ENCODE data around the gene SEMA3D.

Gene SEMA3D

GRCh38 chr7:85081392-85081791 is 105.5 kb downstream of the SEMA3D start:
- no peak for DNase-seq (ENCODE audit: low spot score)

GRCh38 chr7:85079434-85079833 is 107.4 kb downstream of the SEMA3D start:
- DNase-seq (ENCODE audit: low spot score) (no peak), FAIRE-seq (no peak)

More at GRCh38 chr7:85081392-85081791, 105.5 kb downstream of the SEMA3D start:
- FAIRE-seq, result no peak

GRCh38 chr7:85078181-85078580 is 108.7 kb downstream of the SEMA3D start:
- no peak for FAIRE-seq
- DNase-seq (ENCODE audit: low spot score), result no peak

- DNase-seq (ENCODE audit: low spot score) (no peak), FAIRE-seq (no peak)
Observed at GRCh38 chr7:85075864-85076263, 111.0 kb downstream of the SEMA3D start.

GRCh38 chr7:85074992-85075391 is 111.9 kb downstream of the SEMA3D start:
- FAIRE-seq (no peak), DNase-seq (ENCODE audit: low spot score) (no peak)

- FAIRE-seq, result no peak
- no peak for DNase-seq (ENCODE audit: low spot score)
Observed at GRCh38 chr7:85074016-85074415, 112.8 kb downstream of the SEMA3D start.

- DNase-seq (ENCODE audit: low spot score) (no peak), FAIRE-seq (no peak)
Observed at GRCh38 chr7:85070967-85071628, 115.8 kb downstream of the SEMA3D start.

- FAIRE-seq (no peak), DNase-seq (ENCODE audit: low spot score) (no peak)
Observed at GRCh38 chr7:85068799-85069198, 118.1 kb downstream of the SEMA3D start.

GRCh38 chr7:85067371-85067770 is 119.5 kb downstream of the SEMA3D start:
- DNase-seq (ENCODE audit: low spot score) (no peak), FAIRE-seq (no peak)

GRCh38 chr7:85065888-85066485 is 120.9 kb downstream of the SEMA3D start:
- no peak for DNase-seq (ENCODE audit: low spot score)

GRCh38 chr7:85065306-85065705 is 121.5 kb downstream of the SEMA3D start:
- no peak for FAIRE-seq

More at GRCh38 chr7:85065888-85066485, 120.9 kb downstream of the SEMA3D start:
- FAIRE-seq, result no peak

GRCh38 chr7:85062651-85063050 is 124.2 kb downstream of the SEMA3D start:
- FAIRE-seq, result no peak

More at GRCh38 chr7:85065306-85065705, 121.5 kb downstream of the SEMA3D start:
- DNase-seq (ENCODE audit: low spot score), result no peak

GRCh38 chr7:85061456-85061855 is 125.4 kb downstream of the SEMA3D start:
- FAIRE-seq (no peak), DNase-seq (ENCODE audit: low spot score) (no peak)

More at GRCh38 chr7:85062651-85063050, 124.2 kb downstream of the SEMA3D start:
- no peak for DNase-seq (ENCODE audit: low spot score)

- no peak for FAIRE-seq
- no peak for DNase-seq (ENCODE audit: low spot score)
Observed at GRCh38 chr7:85060696-85061095, 126.2 kb downstream of the SEMA3D start.

- FAIRE-seq, result no peak
- no peak for DNase-seq (ENCODE audit: low spot score)
Observed at GRCh38 chr7:85055906-85056305, 130.9 kb downstream of the SEMA3D start.

GRCh38 chr7:85055196-85055595 is 131.7 kb downstream of the SEMA3D start:
- DNase-seq (ENCODE audit: low spot score) (no peak), FAIRE-seq (no peak)

GRCh38 chr7:85054306-85054705 is 132.6 kb downstream of the SEMA3D start:
- no peak for FAIRE-seq
- no peak for DNase-seq (ENCODE audit: low spot score)

- DNase-seq (ENCODE audit: low spot score), result no peak
- no peak for FAIRE-seq
Observed at GRCh38 chr7:85052894-85053293, 134.0 kb downstream of the SEMA3D start.

- FAIRE-seq, result no peak
- no peak for DNase-seq (ENCODE audit: low spot score)
Observed at GRCh38 chr7:85052056-85052737, 134.7 kb downstream of the SEMA3D start.

GRCh38 chr7:85046534-85046933 is 140.3 kb downstream of the SEMA3D start:
- FAIRE-seq, result no peak
- no peak for DNase-seq (ENCODE audit: low spot score)

- FAIRE-seq (peak; percentile 69), DNase-seq (ENCODE audit: low spot score) (peak; percentile 43)
Observed at GRCh38 chr7:85041605-85042216, 145.1 kb downstream of the SEMA3D start.
